HG02642 (cell line): Measurements from ENCODE around the gene MYO7B.

Source experiments
- ATAC-seq: cut with Tn5 transposase; IDR thresholded peaks from one replicate; pipeline ENCODE4 v1.9.1; 2021; ENCODE audit warnings: mild to moderate bottlenecking; ENCODE audit not compliant: unreplicated experiment, poor library complexity

MYO7B gene

DNA sequence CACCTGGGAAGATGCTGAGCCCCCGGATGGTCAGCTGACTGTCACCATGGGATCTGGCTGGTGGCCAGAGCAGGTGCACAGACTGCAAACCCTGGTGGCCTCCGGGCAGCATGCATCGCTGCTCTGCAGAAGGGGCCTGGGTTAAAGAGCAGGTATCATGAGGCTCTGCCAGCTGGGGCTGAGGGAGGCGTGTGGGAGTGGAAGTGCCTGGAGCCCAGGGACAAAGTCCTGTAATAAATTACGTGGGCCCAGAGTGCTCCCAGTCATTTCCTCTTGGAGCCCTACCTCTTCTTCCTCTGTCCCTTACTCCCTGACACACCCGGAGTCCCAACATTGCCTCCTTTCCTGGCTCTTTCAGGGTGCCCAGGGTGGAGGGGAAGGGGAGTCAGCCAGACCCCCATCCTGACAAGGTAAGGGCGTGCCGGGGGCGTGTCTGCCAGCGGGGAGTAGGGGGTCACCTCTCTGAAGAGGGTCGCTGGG is at the start of gene MYO7B:
Gene MYO7B, plus strand, starts transcription at position 262 of the 480 bp plus-strand sequence. CDS start 24,040 bp downstream, outside the sequence.
- no peak for ATAC-seq

DNA sequence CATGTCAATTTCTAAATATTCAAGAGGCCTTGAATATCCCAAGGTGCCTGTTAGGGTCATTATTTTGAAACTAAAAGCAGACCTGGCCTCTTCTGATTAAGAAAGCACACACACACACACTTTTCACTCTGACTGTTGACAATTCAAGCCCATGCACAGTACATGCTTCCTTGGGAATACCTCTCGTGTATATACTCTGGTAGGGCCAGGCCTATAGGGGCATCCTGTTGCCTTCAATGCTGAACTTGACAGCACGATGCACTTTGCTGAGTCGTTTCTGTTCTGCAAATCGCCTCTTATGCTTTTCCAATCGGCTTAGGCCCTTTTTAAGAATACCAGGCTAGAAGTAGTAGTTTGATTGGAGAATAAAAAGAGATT is 49.8 kb upstream of the MYO7B start:
- ATAC-seq, result no peak

DNA sequence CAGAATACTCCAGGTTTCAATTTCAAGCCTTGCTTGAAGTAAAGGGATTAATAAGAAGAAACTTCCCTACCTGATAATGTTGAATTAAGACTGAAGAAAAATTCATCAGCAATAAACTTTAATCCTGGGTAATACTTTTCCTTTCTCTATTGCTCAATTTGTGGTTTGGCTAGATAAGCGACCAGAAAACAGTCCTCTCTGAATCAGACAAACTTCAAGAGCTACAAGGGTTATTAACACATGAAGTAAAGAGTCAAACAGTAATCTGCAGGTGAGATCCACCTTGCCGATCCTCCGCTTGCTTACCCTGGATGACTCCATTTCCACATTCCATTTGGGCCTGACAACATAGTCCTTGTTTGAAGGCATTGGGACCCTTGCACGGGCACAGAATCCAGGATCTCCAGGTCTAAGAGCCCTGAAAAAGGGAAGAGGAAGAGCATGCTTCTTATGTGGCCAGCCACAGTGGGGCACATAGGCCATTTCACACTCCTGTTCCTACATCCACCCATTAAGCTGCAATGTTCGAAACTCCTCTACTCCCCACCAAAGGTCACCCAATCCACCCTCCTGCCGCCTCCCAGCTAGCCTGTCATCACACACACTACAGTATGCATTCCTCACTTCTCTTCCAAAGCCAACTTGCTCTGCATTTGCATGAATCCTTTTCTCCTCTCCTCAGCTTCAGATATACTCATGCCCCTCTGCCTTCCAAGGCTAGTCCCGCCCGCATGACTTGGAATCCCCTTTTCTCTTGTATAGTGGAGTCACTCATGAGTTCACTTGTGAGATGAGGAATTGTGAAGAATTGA is 49.0 kb upstream of the MYO7B start:
- no peak for ATAC-seq

DNA sequence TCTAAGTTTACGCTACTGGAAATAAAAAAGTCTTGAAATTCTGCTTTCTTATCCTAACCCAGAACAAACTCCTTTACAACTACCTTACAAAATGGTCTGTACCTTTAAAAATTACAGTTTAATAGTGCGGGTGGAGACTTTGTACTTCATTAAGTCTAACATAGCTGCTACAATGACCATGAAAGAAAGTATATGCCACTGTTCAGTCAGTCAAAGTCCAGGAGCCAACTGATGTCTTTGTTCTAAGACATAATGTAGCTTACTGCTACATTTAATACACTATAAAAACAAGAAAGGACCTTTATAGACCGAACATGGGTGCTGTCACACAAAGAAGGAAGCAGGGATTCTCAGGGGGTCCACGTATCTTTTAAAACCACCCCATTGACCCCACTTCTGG is 45.2 kb upstream of the MYO7B start:
- ATAC-seq, result no peak

DNA sequence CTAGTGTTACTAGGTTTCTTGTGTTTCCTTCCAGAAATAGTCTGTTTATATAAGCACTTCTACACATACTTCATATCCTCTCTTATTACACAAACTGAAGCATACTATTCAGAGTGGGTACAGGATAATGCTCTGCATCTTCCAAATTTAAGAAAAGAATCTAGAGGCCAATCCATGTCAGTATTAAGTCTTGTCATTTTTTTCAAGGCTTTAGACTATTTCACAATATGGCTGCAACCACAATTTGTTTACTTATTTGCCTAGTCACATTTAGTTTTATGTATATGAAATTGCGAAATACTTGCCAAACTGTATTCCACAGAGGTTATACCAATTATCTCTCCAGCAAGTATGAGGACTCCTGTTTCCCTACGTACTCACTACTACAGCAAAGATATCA is 37.1 kb upstream of the MYO7B start:
- no peak for ATAC-seq

DNA sequence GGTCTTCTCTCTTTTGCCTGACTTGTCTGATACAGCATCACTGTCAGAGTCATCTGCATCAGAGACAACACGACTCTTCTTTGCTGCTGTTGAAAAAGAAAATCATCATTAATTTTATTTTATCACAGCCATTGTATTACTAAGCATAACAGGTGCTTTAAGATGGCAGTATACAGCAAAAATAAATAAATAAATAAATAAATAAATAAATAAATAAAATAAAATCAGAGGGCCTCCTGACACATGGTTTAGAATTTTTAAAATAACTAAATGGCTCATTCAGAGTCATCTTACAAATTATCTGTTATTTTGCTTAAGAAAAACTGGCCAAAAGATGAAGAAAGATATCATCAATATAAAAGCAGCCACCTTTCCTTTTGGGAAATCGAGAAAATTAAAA is 32.0 kb upstream of the MYO7B start:
- no peak for ATAC-seq

DNA sequence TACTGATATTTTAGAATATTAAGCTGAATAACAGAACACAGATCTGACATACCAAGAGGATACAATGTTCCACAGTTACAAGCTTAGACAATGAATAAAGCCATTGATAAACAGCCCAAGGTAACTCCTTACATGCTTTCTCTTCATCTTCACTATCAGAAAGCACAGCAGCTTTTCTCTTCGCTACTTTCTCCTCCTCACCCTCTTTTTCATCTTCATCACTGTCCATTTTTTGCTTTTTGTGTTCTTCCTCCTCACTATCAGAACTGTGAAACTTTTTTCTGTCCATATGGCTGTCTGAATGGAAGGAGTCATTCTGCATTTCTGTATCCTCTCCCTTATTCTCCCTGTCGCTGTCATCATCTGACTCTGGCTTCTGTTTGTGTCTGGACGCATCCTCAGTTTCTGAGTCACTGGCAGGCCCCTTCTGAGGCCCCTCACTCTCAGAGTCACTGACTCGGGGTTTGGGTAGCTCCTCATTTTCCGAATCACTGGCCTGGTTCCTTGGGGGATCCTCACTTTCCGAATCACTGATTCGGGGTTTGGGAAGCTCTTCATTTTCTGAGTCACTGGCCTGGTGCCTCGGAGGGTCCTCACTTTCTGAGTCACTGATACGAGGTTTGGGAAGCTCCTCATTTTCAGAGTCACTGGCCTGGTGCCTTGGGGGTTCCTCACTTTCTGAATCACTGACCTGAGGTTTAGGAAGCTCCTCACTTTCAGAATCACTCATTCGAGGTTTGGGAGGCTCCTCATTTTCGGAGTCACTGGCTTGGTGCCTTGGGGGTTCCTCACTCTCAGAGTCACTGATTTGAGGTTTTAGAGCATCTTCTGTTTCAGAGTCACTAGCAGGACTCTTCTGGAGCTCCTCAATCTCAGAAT is 30.7 kb upstream of the MYO7B start:
- no peak for ATAC-seq

DNA sequence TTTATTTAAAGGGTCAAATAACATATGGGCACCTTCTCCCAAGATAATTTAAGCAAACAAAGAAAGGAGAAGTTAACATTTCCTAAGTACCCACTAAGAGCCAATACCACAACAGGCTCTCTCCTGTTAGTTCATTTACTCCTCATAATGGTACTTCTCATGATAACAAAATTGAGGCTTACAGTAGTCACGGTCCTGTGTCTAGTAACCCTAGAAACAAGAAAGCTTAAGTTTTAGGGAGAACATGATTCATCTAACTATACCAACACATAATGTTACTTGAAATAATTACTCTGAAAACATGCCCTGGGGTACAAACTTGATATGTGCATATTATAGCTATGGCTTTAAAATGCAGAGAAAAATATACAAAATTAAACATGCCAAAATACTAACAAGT is 29.0 kb upstream of the MYO7B start:
- ATAC-seq, result no peak

DNA sequence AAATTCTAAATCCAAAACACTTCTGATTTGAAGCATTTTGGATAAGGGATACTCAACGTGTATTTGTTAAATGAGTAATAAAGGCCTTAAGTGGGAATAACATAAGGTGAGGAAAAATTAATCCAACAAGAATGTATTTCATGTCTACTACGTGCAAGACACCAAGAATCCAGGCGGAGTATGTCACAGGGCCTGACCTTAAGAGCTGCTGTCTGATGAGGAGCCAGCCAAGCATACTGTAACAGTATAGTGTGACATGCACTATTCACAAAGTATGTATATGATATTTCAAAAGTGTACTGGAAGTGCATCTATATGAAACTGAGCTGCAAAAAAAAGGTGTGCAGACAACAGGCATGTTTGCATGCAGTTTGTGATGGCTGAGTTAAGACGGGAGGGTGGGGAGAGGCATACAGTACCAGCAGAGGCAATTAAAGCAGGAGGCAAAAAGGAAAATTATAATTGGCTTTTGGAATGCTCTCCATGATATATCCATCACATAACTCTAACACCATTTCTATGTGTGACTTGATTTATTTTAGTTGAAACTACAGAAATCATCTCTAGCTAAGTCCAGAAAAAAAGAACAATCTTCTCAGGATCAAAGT is 27.4 kb upstream of the MYO7B start:
- no peak for ATAC-seq

DNA sequence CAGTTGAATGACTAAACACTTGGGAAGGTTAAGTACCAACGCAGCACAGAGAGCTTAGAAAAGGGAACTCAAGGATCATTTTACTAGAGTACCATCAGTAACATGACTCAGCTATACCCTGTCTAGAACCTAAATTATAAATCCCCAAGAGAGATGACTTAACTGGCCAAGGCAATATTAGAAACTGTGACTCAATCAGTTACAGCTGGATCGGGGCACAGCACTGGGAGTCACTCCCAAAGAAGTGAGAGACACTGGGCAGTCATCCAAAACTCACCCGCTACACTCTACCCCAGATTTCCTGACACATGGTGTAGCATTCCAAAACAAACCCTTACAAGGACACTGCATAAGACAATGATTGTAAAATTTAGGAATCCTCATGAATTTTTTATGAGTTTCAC is 26.9 kb upstream of the MYO7B start:
- ATAC-seq, result no peak

DNA sequence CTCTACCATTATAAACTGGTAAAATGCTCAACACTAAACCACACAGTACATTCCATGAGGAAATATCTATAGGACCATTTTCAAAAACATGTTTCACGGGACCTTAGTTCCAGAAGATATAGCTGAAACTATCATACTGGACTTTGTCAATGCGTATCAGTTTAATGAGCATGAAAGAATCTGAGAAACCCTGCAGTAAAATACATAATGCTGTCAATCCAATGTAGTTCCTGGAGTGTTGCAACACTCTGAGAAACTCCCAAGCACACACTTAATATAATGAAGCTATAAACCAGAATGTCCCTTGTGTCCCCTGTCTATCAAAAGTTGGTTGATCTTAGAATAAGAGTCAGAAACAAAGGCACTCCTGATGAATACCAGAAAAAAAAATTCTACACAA is 25.4 kb upstream of the MYO7B start:
- ATAC-seq, result no peak

DNA sequence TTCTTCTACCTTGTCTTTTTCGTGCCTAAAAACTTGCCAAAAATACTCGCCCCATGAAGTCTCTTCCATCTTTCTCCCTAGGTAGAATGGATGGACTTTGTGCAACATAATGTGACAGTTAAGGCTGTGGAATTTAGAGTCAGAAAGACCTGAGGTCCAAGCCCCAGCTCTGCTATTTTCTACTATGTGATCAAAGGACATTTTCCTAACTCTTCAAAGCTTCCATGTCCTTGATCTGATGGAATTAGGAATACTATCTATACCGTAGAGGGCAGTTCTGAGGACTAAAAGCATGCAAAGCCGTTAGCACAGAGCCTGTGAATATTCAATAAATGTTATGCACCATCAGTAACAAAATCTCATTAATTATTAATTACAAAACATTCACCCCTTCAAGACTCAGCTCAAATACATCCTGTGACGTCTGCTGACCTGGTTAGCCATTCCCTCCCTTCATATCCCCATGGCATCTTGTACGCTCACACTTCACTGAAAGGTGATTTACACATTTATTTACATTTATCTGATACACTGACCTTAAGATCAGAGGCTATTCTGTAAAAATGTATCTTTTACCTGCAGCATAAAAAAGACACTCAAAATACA is 24.3 kb upstream of the MYO7B start:
- ATAC-seq, result no peak

DNA sequence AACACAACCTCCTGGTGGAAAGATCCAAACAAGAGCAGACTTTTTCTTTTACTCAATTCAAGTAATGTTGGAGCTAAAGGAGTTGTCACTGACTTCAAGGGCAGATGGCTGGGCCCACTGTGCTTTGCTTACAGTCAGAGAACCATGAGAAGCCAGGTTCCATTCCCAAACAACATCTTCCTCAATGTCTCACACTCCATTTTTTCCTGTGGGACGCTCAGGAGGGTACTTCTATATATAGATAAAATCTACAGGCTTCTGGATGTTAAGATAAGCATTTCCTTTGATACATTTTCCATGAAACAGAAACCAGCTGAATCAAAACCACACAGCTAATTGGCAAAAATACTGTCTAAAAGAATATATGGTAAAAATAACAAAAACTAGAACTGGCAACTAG is 23.6 kb upstream of the MYO7B start:
- ATAC-seq, result no peak

DNA sequence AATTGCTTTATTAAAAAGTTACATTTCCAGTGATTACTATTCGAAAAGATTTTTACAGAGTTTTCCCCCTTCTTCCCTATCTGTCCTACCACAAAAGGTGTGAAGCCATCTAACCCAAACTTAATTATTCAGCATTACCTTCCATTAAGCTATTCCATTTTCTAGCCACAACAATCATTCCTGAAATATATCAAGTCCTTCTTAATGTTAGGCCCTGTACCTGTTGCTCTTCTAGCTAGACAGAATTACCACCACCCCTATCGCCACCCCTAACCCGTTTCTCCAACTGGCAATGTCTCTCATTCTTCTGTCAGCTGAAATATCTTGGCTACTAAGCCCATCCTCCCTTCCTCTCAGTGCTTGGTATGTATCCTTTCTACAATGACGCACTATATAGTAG is 23.1 kb upstream of the MYO7B start:
- ATAC-seq, result no peak

DNA sequence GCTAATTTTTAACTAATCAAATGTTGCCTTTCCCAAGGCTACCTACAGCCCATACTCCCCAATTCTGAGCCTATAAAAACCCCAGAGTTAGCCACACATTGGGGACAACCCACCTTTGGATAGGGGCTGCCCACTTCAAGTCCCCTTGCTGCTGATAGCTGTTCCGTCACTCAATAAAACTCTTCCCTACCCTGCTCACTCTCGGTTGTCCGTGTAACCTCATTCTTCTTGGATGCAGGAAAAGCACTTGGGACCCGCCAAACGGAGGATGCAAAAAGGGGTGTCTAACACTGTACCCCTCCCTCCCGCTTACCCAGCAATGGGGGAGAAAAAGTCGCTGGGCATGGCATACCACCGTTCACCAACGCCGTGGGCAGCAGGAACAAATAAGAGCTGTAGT is 21.4 kb upstream of the MYO7B start:
- ATAC-seq, result no peak

DNA sequence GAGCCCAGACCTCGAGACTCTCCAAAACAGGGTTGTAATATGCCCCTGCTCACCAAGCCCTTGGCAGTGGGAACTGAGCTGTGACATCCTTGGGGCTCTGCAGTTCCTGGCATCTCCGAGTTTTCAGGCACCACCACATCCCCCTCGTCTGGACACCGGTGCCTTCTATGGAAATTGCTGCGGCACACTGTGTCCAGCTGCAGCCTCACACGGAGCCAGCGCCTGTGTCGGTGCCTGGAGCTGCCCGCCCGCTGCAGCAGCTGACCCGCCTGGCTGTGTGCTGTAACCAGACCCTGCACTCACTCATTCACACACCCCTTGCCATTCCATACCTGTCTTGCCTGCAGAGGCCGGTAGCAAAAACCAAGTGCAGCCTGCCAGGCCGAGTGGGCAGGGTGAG is 21.0 kb upstream of the MYO7B start:
- ATAC-seq, result no peak

DNA sequence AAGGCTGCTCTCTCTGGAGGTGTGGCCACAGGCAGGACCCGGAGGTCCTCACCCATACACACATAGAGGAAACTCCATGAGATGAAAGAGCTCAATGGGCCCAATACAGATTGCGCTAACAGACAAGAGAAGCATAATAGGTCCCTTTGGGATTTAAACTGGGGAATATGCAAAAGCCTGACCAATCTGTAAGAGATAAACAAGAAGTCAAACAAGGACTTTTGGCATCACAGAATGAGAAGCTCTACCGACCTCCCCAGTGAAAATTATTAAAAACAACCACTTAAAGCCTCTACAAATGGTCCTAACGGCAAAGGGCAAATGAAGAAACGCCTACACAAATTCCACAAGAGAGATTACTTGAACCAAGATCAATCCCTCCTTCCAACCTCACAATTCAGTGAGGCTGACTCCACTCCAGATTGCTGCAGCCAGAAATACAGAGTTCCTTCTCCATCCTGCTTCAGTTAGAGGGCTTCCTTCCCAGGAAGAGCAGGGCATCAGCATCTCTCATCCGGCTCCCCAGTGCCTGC is 20.0 kb upstream of the MYO7B start:
- ATAC-seq, result no peak

DNA sequence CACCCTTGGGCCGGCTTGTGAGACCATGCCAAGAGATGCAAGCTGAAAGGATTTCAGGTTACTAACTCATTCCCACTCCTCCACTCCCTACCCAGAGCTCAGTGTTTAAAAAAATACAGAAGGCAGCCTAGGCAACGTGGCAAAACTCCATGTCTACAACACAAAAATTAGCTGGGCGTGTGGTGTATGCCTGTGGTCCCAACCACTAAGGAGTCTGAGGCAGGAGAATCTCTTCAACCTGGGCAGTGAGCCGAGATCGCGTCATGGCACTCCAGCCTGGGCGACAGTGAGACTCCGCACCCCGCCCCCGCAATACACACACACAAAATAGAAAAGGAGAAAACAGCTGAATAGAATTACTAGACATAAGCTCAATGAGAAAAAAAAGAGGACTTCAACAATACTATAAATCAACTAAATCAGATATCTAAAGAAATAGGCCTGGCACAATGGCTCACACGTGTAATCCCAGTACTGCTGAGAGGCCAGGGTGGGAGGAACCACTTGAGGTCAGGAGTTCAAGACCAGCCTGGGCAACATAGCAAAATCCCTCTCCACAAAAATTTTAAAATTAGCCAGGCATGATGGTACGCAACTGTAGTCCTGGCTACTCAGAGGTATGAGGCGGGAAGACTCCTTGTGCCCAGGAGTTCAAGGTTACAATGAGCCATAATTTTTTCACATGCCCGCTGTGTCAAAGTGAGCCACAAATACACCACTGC is 19.3 kb upstream of the MYO7B start:
- no peak for ATAC-seq

DNA sequence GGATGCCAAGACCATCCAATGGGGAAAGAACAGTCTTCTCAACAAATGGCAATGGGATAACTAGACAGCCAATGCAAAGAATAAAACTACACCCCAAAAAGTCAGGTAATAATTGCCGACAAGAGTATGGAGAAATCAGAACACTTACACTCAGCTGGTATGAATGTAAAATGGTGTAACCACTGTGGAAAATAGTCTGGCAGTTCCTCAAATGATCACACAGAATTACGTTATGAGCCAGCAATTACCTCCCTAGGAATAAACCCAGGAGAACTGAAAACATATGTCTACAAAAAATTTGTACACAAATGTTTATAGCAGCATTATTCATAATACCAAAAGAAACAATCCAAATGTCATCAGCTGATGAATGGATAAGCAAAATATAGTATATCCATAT is 18.0 kb upstream of the MYO7B start:
- ATAC-seq, result no peak

DNA sequence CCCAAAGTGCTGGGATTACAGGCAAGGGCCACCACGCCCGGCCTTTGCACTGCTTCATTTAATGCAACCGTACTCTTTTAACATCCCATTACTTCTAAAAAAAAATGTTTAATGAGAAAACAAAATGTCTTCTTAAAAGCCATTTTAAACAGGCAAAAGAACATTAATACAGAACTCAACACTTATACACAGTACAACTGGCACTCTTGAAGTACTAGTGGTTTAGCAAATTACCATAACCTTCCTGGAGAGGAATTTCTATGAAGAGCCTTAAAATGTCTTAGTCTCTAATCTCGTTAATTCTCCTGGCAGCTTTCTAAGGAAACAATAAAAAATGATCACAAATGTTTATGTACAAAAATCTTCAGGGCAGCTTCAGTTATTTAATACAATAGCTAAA is 15.1 kb upstream of the MYO7B start:
- no peak for ATAC-seq
